Stimulated activated memory B cell treated with anti-CD40 and anti-IgM and Interleukin-4, amounts not matched to agents 10 μg/mL and 1 μg/mL and 100 μg/mL, for 72 hours (primary cell): ENCODE measurements around the gene FZD2.
"Not testable (repeated sequence)": the region's sequence is repeated elsewhere in the genome, so short reads cannot be mapped to it uniquely, and the experiment has no call there.

Experiments
- ATAC-seq: fragments of 150-1000 bp; cut with Tn5 transposase; 2 replicates; pipeline ENCODE4 v1.10.0; 2021
- H3K27ac Mint-ChIP-seq: one replicate; pipeline ENCODE4 v1.8.0; 2022; ENCODE audit warnings: mild to moderate bottlenecking, mixed read lengths
- H3K27me3 Mint-ChIP-seq: one replicate; pipeline ENCODE4 v1.8.0; 2022; ENCODE audit warnings: mixed read lengths
- H3K36me3 Mint-ChIP-seq: one replicate; pipeline ENCODE4 v1.8.0; 2022; ENCODE audit warnings: mixed read lengths
- H3K4me1 Mint-ChIP-seq: one replicate; pipeline ENCODE4 v1.8.0; 2022; ENCODE audit warnings: mixed read lengths
- H3K4me3 Mint-ChIP-seq: one replicate; pipeline ENCODE4 v1.8.0; 2022; ENCODE audit warnings: mild to moderate bottlenecking, moderate library complexity, mixed read lengths
- H3K9me3 Mint-ChIP-seq: one replicate; pipeline ENCODE4 v1.8.0; 2022; ENCODE audit warnings: mixed read lengths

FZD2 gene

DNA sequence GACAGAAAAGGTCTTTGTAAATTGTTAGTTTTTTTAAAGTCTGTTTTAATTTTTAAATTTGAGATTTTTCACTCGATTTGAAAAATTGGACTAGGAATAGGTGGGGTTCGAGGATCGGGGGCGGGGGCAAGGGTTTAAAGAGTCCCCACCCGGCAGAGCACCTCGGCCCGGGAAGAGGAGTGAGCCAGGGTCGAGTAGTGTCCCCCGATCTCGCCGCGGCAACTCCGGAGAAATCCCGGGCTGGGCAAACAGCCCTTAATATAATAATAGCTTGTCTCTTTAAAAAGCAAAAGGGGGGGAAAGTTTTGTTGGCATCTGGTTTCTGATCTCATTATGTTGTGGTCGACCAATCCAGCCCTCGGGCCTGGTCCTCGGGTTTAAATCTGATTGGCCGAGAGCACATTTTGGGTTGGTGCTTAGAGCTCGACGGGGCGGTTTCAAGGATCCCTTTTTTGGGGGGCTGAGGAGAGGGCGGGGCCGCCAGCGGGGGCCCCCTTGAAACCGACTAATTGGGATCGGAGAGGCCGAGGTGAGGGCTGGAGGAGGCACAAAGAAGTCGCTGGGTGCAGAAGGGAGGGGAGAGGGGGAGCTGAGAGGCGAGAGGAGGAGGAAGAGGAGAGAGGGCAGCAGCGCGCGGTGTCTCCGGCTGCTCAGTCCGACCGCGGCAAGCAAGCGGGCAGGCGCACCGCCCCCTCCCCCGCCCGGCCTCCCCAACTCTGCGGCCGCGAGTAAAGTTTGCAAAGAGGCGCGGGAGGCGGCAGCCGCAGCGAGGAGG, at the start of gene FZD2:
Gene FZD2 (plus strand): TSS at position 653 of the 775 bp plus-strand sequence. CDS start 205 bp downstream, outside the sequence.
- Mint-ChIP-seq H3K4me1 (peaks cover 35% of the 10 kb centered on the region), H3K27ac (peak within 1 kb of the TSS; percentile 83)
- peak; percentile 88 for ATAC-seq

DNA sequence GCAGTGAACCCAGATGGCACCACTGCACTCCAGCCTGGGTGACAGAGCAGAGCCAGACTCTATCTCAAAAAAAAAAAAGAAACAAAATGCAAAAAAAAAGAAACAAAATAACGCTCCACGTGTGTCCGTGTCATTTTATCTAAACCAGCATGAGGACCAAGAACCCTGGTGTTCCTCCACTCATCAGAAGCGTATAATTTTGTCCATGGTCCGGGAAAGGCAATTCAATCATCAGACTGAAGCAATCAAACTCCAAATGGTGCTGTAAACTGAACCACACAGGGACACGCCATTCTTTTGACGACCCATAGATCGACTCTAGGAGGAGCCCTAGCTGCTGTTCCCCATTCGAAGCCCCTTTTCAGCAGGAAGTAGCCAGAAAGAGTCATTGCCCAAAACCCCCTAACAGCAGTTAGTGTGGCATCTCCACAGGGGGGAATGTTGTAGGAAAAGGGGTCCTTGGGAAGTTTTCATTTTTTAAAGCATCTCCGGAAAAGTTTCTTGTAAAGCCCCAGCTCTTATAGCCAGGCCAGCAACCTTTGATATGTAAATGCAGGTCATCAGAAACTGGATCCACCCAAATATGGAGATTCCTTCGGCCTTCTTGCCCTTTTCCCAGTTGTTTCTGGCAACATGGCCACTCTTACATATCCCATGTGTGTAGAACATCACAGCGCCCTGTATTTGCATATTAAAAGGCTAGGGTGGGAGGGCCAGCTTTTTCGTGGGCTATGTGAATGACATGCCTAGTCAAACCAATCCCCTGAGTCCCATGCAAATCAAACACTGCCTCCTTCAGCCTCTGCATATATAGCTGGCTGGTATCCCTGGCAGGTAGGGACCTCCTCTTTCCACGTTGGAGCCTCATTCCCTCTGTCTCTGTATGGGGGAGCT, 45.8 kb upstream of the FZD2 start:
- H3K9me3 Mint-ChIP-seq, H3K36me3 Mint-ChIP-seq, H3K4me3 Mint-ChIP-seq, H3K27ac Mint-ChIP-seq, H3K4me1 Mint-ChIP-seq, ATAC-seq: not testable (repeated sequence)
- H3K27me3 Mint-ChIP-seq, result peaks cover 35% of the 10 kb centered on the region

More for the DNA sequence above, at the start of gene FZD2:
- H3K4me3 Mint-ChIP-seq, result peak within 1 kb of the TSS; percentile 85
- no peaks in the 10 kb centered on the region for H3K36me3 Mint-ChIP-seq
- H3K9me3 Mint-ChIP-seq, result no peaks in the 10 kb centered on the region
- peaks cover 60% of the 10 kb centered on the region for H3K27me3 Mint-ChIP-seq

DNA sequence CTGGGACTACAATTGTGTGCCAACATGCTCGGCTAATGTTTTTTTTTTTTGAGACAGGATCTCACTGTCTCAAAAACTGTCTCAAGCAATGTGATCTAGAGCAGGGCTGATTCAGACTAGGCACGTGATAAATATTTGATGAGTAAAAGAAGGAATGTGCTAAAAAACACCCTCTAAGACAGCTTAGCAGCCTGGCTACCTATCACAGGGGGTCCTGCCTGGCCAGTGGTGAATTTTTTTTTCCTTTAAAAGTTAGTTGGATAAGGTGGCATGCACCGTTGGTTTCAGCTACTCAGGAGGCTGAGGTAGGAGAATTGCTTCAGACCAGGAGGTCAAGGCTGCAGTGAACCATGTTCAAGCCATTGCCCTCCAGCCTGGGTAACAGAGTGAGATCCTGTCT, 39.3 kb upstream of the FZD2 start:
- H3K4me3 Mint-ChIP-seq, result no peak overlapping the region
- H3K27me3 Mint-ChIP-seq, result peaks cover 36% of the 10 kb centered on the region
- ATAC-seq, result no peak
- no peaks in the 10 kb centered on the region for H3K4me1 Mint-ChIP-seq
- H3K27ac Mint-ChIP-seq, result no peak overlapping the region
- H3K36me3 Mint-ChIP-seq, result no peaks in the 10 kb centered on the region
- no peaks in the 10 kb centered on the region for H3K9me3 Mint-ChIP-seq

- Mint-ChIP-seq H3K27ac (no peak overlapping the region), H3K27me3 (peaks cover 32% of the 10 kb centered on the region), H3K4me1 (no peaks in the 10 kb centered on the region), H3K9me3 (peaks cover 4% of the 10 kb centered on the region), H3K36me3 (no peaks in the 10 kb centered on the region), H3K4me3 (no peak overlapping the region)
- no peak for ATAC-seq
Measured at GRCh38 chr17:44522883-44523671, 34.2 kb upstream of the FZD2 start.

GRCh38 chr17:44523672-44523972, 33.7 kb upstream of the FZD2 start:
- H3K36me3 Mint-ChIP-seq, result no peaks in the 10 kb centered on the region
- H3K9me3 Mint-ChIP-seq, result peaks cover 4% of the 10 kb centered on the region
- no peak overlapping the region for H3K4me3 Mint-ChIP-seq
- H3K27ac Mint-ChIP-seq, result no peak overlapping the region
- ATAC-seq, result no peak
- no peaks in the 10 kb centered on the region for H3K4me1 Mint-ChIP-seq
- H3K27me3 Mint-ChIP-seq, result peaks cover 32% of the 10 kb centered on the region

GRCh38 chr17:44527102-44527501, 30.2 kb upstream of the FZD2 start:
- Mint-ChIP-seq H3K36me3 (no peaks in the 10 kb centered on the region), H3K27me3 (peaks cover 9% of the 10 kb centered on the region), H3K27ac (no peak overlapping the region), H3K4me1 (no peaks in the 10 kb centered on the region), H3K9me3 (peaks cover 4% of the 10 kb centered on the region), H3K4me3 (no peak overlapping the region)
- ATAC-seq, result no peak

DNA sequence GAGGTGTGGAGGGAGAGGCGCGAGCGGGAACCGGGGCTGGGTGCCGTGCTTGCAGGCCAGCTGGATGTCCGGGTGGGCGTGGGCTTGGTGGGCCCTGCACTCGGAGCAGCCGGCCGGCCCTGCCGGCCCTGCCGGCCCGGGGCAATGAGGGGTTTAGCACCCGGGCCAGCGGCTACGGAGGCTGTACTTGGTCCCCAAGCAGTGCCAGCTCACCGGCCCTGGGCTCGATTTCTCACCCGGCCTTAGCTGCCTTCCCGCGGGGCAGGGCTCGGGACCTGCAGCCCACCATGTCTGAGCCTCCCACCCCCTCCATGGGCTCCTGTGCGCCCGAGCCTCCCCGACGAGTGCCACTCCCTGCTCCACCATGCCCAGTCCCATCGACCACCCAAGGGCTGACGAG, 29.3 kb upstream of the FZD2 start:
- peaks cover 9% of the 10 kb centered on the region for H3K27me3 Mint-ChIP-seq
- no peaks in the 10 kb centered on the region for H3K36me3 Mint-ChIP-seq
- peaks cover 4% of the 10 kb centered on the region for H3K9me3 Mint-ChIP-seq
- H3K4me3 Mint-ChIP-seq, result no peak overlapping the region
- no peak overlapping the region for H3K27ac Mint-ChIP-seq
- no peak for ATAC-seq
- no peaks in the 10 kb centered on the region for H3K4me1 Mint-ChIP-seq

GRCh38 chr17:44529864-44530263, 27.4 kb upstream of the FZD2 start:
- Mint-ChIP-seq H3K9me3 (peaks cover 4% of the 10 kb centered on the region), H3K4me3 (no peak overlapping the region), H3K4me1 (peaks cover 12% of the 10 kb centered on the region), H3K27ac (no peak overlapping the region), H3K36me3 (no peaks in the 10 kb centered on the region), H3K27me3 (peaks cover 9% of the 10 kb centered on the region)
- no peak for ATAC-seq

- H3K4me3 Mint-ChIP-seq, result no peak overlapping the region
- peaks cover 15% of the 10 kb centered on the region for H3K4me1 Mint-ChIP-seq
- peaks cover 4% of the 10 kb centered on the region for H3K9me3 Mint-ChIP-seq
- peaks cover under 1% of the 10 kb centered on the region for H3K27me3 Mint-ChIP-seq
- ATAC-seq, result no peak
- no peaks in the 10 kb centered on the region for H3K36me3 Mint-ChIP-seq
- H3K27ac Mint-ChIP-seq, result no peak overlapping the region
Measured at GRCh38 chr17:44530896-44531418, 26.3 kb upstream of the FZD2 start.

- no peak overlapping the region for H3K27ac Mint-ChIP-seq
- H3K4me3 Mint-ChIP-seq, result peak overlapping the region; percentile 14
- peaks cover 19% of the 10 kb centered on the region for H3K4me1 Mint-ChIP-seq
- H3K27me3 Mint-ChIP-seq, result peaks cover 5% of the 10 kb centered on the region
- peak; percentile 91 for ATAC-seq
- H3K9me3 Mint-ChIP-seq, result no peaks in the 10 kb centered on the region
- no peaks in the 10 kb centered on the region for H3K36me3 Mint-ChIP-seq
Measured at GRCh38 chr17:44533533-44534246, 23.6 kb upstream of the FZD2 start.

GRCh38 chr17:44536090-44536953, 21.0 kb upstream of the FZD2 start:
- Mint-ChIP-seq H3K27me3 (peaks cover 31% of the 10 kb centered on the region), H3K9me3 (no peaks in the 10 kb centered on the region), H3K27ac (no peak overlapping the region), H3K36me3 (no peaks in the 10 kb centered on the region), H3K4me1 (peaks cover 19% of the 10 kb centered on the region), H3K4me3 (no peak overlapping the region)
- ATAC-seq, result no peak

DNA sequence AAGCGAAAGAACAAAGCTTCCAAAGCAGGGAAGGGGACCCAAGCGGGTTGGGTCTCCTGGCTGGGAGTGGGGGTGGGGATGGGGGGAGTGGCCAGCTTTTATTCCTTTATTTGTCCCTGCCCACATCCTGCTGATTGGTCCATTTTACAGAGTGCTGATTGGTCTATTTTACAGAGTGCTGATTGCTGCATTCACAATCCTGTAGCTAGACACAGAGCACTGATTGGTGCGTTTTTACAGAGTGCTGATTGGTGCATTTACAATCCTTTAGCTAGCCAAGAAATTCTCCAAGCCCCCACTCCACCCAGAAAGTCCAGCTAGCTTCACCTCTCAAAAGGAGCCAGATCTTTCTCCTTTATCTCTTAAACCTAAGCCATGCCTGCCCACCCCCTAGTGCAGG, 19.4 kb upstream of the FZD2 start:
- not testable (repeated sequence) for H3K36me3 Mint-ChIP-seq, H3K27ac Mint-ChIP-seq, H3K9me3 Mint-ChIP-seq, ATAC-seq, H3K4me3 Mint-ChIP-seq
- peaks cover 47% of the 10 kb centered on the region for H3K27me3 Mint-ChIP-seq
- peaks cover 19% of the 10 kb centered on the region for H3K4me1 Mint-ChIP-seq

DNA sequence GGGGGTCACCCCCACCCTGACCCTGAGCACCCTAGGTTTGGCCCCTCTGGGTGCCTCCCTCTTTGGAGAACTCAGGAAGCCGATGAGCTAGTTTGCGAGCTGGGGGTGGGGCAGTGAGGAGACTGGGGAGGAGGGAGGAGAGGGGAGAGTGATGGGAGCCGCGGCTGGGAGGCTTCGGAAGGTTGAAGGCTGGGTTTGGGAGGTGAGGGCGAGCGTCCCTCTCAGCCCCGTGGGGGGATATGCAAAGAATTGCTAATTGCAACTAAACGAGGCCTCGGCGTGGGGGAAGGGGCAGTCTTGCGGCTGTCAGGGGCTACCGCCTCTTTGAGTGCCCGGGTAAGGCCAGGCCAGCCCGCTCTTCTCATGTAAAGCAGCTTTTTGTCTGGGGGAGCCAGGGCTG, 17.6 kb upstream of the FZD2 start:
- Mint-ChIP-seq H3K4me1 (peaks cover 7% of the 10 kb centered on the region), H3K4me3 (no peak overlapping the region), H3K27ac (no peak overlapping the region), H3K27me3 (peaks cover 65% of the 10 kb centered on the region), H3K36me3 (no peaks in the 10 kb centered on the region), H3K9me3 (no peaks in the 10 kb centered on the region)
- ATAC-seq, result no peak
